HG03066 (cell line): ENCODE data around the gene TRIM60.
"Not testable (repeated sequence)": the region's sequence is repeated elsewhere in the genome, so short reads cannot be mapped to it uniquely, and the experiment has no call there.

Experiments used
- ATAC-seq: cut with Tn5 transposase; IDR thresholded peaks from one replicate; pipeline ENCODE4 v1.9.1; 2021; ENCODE audit warnings: low read depth; ENCODE audit not compliant: unreplicated experiment

Gene TRIM60

DNA sequence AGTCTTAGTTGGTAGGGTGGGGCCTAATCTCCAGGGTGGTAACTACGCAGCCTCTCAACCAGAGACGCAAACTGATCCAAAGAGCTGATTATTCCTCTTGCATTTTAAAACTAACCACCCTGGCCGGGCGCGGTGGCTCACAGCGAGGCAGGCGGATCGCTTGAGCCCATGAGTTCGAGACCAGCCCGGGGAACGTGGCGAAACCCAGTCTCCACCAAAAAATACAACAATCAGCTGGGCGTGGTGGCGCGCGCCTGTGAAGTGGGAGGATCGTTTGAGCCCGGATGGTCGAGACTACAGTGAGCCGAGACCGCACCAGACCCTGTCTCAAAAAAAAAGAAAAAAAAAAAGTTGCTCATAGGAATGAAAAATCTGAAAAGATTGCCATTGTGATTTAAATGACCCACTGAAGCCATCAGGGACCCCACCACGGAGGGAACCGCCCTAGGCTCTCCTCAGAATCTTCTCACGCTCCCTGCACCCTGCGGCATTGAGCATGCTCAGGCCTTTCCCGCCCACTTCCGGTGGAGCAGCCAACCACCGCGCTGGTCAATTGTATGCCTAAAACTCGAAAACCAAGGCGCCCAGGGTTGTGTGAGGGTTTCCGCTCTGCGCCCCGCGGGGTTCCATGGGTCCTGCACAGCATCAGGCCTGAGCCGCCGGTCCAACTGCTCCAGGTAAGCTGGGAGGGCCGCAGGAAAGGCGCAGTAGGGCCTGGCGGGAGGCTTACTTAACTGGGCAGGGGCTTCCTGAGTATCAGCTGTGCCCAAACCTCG lies at the start of gene TRIM60:
TSS of gene TRIM60 (plus strand) at position 564 of the 776 bp plus-strand sequence. CDS start 8,074 bp downstream, outside the sequence.
- ATAC-seq = no peak

DNA sequence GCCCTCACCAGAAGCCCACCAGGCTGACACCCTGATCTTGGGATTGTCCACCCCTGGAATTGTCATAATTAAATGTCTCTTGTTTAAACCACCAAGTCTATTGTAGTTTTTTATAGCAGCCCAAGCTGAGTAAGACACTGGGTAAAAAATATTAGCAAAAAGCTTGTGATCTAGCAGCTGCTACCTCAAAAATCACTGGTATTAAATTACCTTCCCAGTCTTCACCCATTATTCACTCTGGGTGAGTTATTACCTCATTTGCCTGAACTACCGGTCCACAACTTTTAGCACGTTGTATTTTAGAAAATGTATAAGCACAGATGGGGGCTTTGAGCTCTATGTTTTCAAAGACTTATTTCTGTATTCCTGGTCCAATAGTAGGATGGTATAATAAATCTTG lies 42.3 kb upstream of the TRIM60 start:
- no peak for ATAC-seq

DNA sequence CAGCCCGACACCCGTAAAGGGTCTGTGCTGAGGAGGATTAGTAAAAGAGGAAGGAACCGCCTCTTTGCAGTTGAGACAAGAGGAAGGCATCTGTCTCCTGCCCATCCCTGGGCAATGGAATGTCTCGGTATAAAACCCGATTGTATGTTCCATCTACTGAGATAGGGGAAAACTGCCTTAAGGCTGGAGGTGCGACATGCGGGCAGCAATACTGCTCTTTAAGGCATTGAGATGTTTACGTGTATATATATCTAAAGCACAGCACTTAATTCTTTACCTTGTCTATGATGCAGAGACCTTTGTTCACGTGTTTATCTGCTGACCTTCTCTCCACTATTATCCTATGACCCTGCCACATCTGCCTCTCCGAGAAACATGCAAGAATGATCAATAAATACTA lies 41.0 kb upstream of the TRIM60 start:
- not testable (repeated sequence) for ATAC-seq

DNA sequence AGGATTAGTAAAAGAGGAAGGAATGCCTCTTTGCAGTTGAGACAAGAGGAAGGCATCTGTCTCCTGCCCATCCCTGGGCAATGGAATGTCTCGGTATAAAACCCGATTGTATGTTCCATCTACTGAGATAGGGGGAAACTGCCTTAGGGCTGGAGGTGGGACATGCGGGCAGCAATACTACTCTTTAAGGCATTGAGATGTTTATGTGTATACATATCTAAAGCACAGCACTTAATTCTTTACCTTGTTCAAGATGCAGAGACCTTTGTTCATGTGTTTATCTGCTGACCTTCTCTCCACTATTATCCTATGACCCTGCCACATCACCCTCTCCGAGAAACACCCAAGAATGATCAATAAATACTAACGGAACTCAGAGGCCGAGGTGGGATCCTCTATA lies 35.7 kb upstream of the TRIM60 start:
- ATAC-seq = not testable (repeated sequence)

DNA sequence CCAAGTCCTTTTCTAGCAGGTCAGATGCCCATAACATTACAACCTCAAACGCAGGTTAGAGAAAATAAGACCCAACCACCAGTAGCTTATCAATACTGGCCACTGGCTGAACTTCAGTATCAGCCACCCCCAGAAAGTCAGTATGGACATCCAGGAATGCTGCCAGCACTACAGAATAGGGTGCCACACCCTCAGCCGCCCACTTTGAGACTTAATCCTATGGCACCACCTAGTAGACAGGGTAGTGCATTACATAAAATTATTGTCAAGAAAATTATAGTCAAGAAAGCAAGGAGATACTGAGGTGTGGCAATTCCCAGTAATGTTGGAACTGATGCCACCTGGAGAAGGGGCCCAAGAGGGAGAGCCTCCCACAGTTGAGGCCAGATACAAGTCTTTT lies 34.5 kb upstream of the TRIM60 start:
- no peak for ATAC-seq

DNA sequence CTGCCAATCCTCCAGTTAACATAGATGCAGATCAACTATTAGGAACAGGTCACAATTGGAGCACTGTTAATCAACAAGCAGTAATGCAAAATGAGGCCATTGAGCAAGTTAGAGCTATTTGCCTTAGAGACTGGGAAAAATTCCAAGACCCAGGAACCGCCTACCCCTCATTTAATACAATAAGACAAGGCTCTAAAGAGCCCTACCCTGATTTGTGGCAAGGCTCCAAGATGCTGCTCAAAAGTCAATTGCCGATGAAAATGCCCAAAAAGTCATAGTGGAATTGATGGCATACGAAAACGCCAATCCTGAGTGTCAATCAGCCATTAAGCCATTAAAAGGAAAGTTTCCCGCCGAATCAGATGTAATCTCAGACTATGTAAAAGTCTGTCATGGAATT lies 33.9 kb upstream of the TRIM60 start:
- no peak for ATAC-seq

DNA sequence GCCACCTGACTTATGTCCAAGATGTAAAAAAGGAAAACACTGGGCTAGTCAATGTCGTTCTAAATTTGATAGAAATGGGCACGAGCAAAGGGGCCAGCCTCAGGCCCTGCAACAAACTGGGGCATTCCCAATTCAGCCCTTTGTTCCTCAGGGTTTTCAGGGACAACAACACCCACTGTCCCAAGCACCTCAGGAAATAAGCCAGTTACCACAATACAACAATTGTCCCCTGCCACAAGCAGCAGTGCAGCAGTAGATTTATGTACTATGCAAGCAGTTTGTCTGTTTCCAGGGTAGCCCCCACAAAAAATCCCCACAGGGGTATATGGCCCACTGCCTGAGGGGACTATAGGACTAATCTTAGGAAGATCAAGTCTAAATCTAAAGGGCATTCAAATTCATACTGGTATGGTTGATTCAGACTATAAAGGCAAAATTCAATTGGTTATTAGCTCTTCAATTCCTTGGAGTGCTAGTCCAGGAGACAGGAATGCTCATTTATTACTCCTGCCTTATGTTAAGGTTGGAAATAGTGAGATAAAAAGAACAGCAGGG lies 33.2 kb upstream of the TRIM60 start:
- ATAC-seq = not testable (repeated sequence)

DNA sequence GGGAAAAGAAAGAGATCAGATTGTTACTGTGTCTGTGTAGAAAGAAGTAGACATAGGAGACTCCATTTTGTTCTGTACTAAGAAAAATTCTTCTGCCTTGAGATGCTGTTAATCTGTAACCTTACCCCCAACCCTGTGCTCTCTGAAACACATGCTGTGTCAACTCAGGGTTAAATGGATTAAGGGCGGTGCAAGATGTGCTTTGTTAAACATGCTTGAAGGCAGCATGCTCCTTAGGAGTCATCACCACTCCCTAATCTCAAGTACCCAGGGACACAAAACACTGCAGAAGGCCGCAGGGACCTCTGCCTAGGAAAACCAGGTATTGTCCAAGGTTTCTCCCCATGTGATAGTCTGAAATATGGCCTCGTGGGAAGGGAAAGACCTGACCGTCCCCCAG lies 29.8 kb upstream of the TRIM60 start:
- ATAC-seq = not testable (repeated sequence)

DNA sequence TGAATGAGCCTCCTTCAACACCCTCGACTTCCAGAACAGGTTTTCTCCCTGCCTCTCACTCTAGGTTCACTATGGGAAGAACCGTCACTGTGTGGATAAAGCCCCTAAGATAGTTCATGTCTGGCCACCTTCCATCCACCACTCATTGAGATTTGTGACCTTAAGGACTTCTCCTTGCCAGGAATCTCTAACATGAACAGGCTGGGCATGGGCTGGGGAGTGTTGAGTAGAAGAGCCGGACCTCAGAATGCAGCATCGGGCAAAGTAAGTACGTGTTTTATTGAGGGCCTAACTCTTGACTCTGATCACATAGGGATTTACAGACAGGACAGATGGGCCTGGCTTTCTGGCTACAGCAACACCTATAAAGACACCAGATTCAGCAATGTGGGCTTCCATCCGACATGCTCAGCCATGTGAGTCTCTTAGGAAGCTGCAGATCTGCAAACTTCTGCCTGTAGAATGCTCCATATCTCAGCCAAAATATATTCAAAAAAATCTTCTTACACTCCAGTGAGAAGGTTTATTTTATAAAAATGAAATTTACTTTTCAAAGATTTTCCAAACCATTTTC lies 26.4 kb upstream of the TRIM60 start:
- no peak for ATAC-seq

DNA sequence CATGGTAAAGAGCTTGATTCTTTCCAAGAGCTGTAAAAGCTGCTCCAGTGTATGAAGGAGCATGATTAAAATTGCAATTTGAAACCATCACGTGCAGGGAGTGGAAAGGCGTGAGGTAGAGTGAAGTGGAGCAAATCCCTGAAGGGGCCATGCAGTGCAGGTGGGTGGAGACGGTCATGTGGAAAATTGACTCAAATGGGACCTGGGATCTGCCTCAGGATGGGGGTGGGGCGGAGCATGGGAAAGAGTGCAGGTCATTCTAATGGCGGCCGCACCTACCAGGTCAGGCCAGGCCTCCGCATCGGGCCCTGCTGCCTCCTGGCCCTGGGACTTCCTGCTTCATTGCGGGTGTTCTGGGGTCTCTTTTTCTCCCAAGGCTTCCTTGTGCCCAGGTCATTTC lies 25.3 kb upstream of the TRIM60 start:
- no peak for ATAC-seq

DNA sequence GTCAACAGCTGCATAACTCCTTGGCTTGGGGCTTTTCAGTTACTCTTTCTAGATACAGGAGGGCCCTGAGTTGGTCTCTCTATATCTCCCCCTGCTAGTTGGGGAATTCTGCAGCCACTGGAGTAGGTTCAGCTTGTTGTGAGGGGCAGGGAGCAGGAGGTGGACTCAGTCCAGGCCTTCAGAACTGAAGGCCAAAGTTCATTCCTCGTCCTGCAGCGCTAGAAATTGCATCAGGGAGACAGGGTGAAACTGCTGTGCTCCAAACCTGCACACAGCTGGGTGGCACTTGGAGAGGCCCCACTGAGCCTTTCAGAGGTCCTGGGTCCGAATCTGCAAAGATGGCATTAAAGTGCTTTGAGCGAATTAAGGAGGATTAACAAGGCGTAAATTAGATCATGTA lies 24.9 kb upstream of the TRIM60 start:
- no peak for ATAC-seq

DNA sequence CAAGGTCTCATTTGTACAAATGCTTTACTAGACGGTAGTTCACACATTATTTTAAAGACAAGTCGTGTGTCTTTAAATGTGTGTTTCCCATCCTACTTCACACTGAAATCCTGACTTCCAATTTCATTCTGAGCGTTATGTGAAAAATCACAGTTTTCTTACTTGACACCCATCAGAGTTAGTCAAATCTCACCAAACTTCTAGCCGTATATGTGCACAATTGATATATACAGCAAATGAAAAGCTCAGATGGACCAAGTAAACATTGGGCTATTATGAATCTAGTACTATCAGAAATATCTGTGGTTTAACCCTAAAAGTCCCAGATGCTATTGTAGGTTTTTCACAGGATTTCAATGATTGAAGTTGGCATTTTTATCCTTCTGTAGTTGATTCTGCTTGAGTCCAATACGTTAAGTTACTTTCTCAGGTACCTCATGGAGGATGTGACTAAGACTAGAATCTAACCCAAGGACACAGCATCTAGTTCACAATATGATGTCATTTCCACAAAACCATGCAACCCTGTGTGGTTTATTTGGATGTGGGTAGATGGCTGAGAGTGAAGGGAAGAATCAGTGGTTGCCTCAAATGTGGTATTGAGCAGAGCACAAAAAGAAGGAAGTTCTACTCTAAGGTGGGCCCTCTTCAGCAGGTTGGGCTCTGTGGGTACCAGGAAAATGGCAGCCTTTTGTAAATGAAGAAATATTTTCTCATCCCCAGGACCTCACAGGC lies 22.1 kb upstream of the TRIM60 start:
- ATAC-seq = no peak

DNA sequence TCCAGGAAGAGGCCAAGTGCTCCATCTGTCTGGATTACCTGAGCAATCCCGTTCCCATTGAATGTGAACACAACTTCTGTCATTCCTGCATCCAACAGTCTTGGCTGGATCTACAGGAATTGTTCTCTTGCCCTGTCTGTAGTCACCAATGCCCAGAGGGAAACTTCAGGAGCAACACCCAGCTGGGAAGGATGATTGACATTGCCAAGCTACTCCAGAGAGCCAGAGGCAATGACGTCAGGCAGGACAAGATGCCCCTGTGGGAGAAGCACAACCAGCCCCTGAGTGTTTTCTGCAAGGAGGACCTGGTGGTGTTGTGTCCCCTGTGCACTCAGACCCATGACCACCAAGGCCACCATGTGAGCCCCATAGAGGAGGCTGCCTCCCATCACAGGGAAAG lies 21.3 kb upstream of the TRIM60 start:
- no peak for ATAC-seq

DNA sequence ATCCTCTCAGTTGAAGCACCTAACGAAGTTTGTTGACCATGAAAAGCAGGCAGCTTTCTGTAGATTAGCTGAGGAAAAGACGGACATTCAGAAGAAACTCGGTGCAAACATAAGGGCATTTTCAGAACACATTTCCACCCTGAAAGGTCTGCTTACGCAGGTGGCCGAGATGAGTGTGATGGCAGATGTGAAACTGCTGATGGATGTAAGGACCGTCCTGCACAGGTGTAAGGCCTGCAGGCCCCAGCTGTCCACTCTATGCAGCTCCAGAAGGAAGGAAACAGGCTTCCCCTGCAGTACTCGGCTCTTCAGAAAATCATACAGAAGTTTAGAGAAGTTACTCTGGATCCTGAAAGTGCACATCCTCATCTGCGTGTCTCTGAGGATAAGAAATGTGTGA lies 20.8 kb upstream of the TRIM60 start:
- no peak for ATAC-seq

DNA sequence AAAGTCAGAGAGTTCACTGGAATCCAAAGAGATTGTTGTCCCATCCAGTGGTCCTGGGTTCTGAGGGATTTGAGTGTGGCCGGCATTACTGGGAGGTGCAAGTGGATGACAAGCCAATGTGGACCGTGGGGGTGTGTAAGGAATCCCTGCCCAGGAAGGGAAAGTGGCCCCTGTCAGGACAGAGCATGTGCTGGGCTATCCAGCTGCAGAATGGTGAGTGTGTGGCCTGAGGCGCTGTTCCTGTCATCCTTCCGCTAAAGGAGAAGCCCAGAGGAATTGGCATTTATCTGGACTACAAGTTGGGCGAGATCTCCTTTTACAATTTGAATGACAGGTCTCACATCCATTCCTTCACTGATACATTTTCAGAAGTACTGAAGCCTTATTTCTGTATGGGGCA lies 20.4 kb upstream of the TRIM60 start:
- no peak for ATAC-seq

DNA sequence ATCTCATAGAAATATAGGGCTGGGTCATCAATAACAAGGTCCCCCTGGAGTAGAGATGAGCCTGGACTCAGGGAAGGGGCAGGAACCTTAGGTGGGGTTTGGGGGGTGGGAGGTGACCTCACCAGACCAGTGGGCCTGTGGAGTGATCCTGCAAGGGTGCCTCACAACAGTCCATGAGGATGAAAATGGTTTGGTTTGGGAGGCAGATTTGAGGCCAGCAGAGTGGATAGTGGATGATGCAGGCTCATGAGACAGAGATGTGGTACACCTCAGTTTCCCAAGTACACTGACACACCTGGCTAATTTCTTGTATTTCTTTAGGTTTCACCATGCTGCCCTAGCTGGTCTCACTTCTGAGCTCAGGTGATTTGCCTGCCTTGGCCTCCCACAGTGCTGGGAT lies 18.1 kb upstream of the TRIM60 start:
- no peak for ATAC-seq

DNA sequence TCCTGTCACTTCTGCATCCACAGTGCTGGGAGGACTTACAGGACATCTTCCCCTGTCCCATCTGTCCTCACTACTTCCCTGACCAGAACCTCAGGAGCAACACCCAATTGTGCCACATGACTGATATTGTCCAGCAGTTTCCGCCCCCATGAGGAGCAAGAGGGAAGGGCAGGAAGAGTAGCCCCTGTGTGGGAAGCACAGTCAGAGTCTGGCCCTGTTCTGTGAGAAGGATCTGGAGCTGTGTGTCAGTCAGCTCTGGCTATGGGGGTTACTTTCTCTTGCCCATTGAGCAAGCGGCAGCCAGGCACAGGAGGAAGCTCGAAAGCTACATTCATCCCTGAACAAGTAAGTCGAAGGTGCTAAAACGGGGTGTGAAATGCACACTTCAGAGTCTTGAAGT lies 14.8 kb upstream of the TRIM60 start:
- ATAC-seq = no peak

DNA sequence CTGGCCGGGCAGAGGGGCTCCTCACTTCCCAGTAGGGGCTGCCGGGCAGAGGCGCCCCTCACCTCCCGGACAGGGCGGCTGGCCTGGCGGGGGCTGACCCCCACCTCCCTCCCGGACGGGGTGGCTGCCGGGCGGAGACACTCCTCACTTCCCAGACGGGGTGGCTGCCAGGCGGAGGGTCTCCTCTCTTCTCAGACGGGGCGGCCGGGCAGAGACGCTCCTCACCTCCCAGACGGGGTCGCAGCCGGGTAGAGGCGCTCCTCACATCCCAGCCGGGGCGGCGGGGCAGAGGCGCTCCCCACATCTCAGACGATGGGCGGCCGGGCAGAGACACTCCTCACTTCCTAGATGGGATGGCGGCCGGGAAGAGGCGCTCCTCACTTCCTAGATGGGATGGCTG lies 11.8 kb upstream of the TRIM60 start:
- not testable (repeated sequence) for ATAC-seq

DNA sequence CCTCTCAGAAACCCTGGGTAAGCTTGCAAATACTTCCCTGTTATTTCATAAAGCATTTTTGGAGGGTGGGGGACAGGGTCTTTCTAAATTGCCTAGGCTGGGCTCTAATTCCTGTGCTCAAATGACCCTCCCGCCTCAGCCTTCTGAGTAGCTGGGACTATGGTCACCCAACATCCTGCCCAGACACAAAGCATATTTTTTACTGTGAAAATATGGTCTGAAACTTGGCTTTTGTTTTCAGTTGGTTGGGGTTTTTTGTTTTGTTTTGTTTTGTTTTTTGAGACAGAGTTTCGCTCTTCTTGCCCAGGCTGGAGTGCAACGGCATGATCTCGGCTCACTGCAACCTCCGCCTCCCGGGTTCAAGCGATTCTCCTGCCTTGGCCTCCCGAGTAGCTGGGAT lies 6.0 kb upstream of the TRIM60 start:
- not testable (repeated sequence) for ATAC-seq

DNA sequence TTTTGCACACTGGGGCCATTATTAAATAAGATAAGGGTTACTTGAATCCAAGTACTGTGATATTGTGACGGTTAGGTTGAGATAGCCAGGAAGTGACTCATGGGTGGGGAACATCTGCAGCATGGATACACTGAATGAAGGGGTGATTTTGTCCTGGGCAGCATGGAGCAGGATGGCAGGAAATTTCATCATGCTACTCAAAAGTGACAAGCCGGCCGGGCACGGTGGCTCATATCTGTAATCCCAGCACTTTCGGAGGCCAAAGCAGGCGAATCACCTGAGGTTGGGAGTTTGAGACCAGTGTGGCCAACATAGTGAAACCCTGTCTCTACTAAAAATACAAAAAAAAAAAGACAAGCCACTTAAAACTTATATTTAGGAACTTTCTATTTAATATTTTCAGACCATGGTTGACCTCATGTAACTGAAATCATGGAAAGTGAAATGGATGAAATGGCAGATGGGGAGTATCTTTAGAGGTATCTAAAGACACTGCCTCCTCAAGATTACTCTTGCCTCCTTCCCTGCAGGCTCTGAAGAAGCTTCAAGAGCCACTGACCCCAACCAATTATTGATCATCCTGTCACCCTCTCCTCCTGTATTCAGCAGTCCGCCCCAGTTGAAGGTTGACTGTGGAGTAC lies 3.9 kb upstream of the TRIM60 start:
- no peak for ATAC-seq

DNA sequence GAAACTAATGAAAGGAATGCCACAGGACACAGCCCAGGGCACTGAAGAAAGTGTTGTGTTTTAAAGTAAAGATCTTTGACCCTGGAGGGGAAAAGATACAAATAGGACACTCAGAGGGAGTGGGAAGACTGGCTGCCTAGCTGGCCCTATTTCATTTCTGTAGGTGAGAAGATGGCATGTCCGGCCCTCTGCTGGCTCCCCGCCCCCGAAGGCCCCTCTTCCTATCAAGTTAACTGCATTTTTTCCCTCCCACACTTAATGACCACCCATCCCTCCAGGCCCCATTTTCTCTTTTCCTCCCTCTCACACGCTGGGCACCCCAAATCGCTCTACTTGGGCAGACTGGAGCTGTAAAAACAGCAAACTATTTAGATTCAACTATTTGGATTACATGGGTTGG lies 16.4 kb downstream of the TRIM60 start:
- no peak for ATAC-seq
